ENCODE data around the gene TECR.
A peak's percentile ranks its signal among the peaks of the same experiment; 100 is the strongest.
"Not testable (repeated sequence)": the region's sequence is repeated elsewhere in the genome, so short reads cannot be mapped to it uniquely, and the experiment has no call there.

TECR gene

GRCh38 chr19:14577264-14577663, 47.9 kb downstream of the TECR start:
- TF ChIP-seq CTCF (IDR thresholded peaks at IDR 0.05; ENCODE audit: low read depth, low read length, missing control alignments): no peak
- DNase-seq (ENCODE audit: extremely low read depth, low read depth): no peak
- H3K4me3 ChIP-seq (replicated peaks; ENCODE audit: low read depth, low read length): no peak overlapping the region

GRCh38 chr19:14577885-14578427, 48.6 kb downstream of the TECR start:
- no peak for DNase-seq (ENCODE audit: extremely low read depth, low read depth)
- no peak overlapping the region for H3K4me3 ChIP-seq (replicated peaks; ENCODE audit: low read depth, low read length)
- TF ChIP-seq CTCF (IDR thresholded peaks at IDR 0.05; ENCODE audit: low read depth, low read length, missing control alignments): no peak

- no peak for TF ChIP-seq CTCF (IDR thresholded peaks at IDR 0.05; ENCODE audit: low read depth, low read length, missing control alignments)
- H3K4me3 ChIP-seq (replicated peaks; ENCODE audit: low read depth, low read length): no peak overlapping the region
- DNase-seq (ENCODE audit: extremely low read depth, low read depth): no peak
These were observed 51.3 kb downstream of the TECR start for GRCh38 chr19:14580623-14581237.

GRCh38 chr19:14582894-14583340, 53.5 kb downstream of the TECR start, which contains the start of gene CLEC17A:
Gene CLEC17A (plus strand): TSS chr19:14583084. CDS start chr19:14583161, 77 bp downstream.
- DNase-seq (ENCODE audit: extremely low read depth, low read depth): no peak
- TF ChIP-seq CTCF (IDR thresholded peaks at IDR 0.05; ENCODE audit: low read depth, low read length, missing control alignments): no peak
- no peak within 1 kb of the TSS for H3K4me3 ChIP-seq (replicated peaks; ENCODE audit: low read depth, low read length)

- DNase-seq (ENCODE audit: extremely low read depth, low read depth): not testable (repeated sequence)
These were observed 55.0 kb downstream of the TECR start for GRCh38 chr19:14584372-14584771.

GRCh38 chr19:14585187-14585586, 55.8 kb downstream of the TECR start:
- peak; percentile 36 for DNase-seq (ENCODE audit: extremely low read depth, low read depth)

More at GRCh38 chr19:14584372-14584771, 55.0 kb downstream of the TECR start:
- not testable (repeated sequence) for H3K4me3 ChIP-seq (replicated peaks; ENCODE audit: low read depth, low read length)

GRCh38 chr19:14589433-14589832, 60.0 kb downstream of the TECR start:
- H3K4me3 ChIP-seq (replicated peaks; ENCODE audit: low read depth, low read length); DNase-seq (ENCODE audit: extremely low read depth, low read depth): not testable (repeated sequence)

More at GRCh38 chr19:14585187-14585586, 55.8 kb downstream of the TECR start:
- H3K4me3 ChIP-seq (replicated peaks; ENCODE audit: low read depth, low read length): not testable (repeated sequence)

- TF ChIP-seq CTCF (IDR thresholded peaks at IDR 0.05; ENCODE audit: low read depth, low read length, missing control alignments): no peak
- no peak overlapping the region for H3K4me3 ChIP-seq (replicated peaks; ENCODE audit: low read depth, low read length)
- no peak for DNase-seq (ENCODE audit: extremely low read depth, low read depth)
These were observed 66.2 kb downstream of the TECR start for GRCh38 chr19:14595558-14595957.

Data from HFF-Myc (cell line).